ENCODE measurements around the gene ZNF576. TPM values are rescaled to one million over a fixed set of nuclear protein-coding genes. Genes with fewer than 3 reads are reported as not detected.
"Not testable (repeated sequence)": the region's sequence is repeated elsewhere in the genome, so short reads cannot be mapped to it uniquely, and the experiment has no call there.

ZNF576 gene
- total RNA-seq, 1 donor from 2014 or later: 13.8 TPM

DNA sequence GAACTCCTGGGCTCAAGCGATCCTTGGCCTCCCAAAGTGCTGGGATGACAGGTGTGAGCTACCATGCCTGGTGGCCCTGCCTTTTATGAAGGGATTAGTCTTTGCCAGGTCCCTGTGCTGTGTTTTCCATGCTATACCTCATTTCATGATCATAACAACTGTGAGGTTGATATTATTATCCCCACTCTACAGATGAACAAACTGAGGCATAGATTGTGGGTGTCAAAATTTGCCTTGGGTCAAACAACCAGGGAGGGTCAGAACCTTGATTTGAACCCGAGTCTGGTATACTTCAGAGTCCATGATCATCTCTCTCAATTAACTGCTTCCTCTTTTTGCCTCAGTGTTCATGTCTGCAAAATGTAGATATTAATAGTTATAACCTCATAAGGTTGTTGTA lies 13.9 kb upstream of the ZNF576 start:
- H3K9me3 ChIP-seq (ENCODE audit: insufficient read depth, low read depth, low read length): no peaks in the 10 kb centered on the region
- H3K79me2 ChIP-seq (ENCODE audit: insufficient read depth, low read length): peaks cover 6% of the 10 kb centered on the region
- no peak overlapping the region for H3K9ac ChIP-seq (ENCODE audit: low read length)
- peaks cover 15% of the 10 kb centered on the region for H4K20me1 ChIP-seq (ENCODE audit: insufficient read depth, low read length)
- TF ChIP-seq, protein P1, sequence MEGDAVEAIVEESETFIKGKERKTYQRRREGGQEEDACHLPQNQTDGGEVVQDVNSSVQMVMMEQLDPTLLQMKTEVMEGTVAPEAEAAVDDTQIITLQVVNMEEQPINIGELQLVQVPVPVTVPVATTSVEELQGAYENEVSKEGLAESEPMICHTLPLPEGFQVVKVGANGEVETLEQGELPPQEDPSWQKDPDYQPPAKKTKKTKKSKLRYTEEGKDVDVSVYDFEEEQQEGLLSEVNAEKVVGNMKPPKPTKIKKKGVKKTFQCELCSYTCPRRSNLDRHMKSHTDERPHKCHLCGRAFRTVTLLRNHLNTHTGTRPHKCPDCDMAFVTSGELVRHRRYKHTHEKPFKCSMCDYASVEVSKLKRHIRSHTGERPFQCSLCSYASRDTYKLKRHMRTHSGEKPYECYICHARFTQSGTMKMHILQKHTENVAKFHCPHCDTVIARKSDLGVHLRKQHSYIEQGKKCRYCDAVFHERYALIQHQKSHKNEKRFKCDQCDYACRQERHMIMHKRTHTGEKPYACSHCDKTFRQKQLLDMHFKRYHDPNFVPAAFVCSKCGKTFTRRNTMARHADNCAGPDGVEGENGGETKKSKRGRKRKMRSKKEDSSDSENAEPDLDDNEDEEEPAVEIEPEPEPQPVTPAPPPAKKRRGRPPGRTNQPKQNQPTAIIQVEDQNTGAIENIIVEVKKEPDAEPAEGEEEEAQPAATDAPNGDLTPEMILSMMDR (IDR thresholded peaks at IDR 0.05; ENCODE audit: insufficient read depth, low read depth, low read length): no peak
- no peak for TF ChIP-seq EZH2 (IDR thresholded peaks at IDR 0.05; ENCODE audit: insufficient read depth, low read length)
- H3K27ac ChIP-seq (ENCODE audit: low read depth, low read length): no peak overlapping the region
- Mint-ChIP-seq H3K4me3 (ENCODE audit: unreplicated experiment) (no peak overlapping the region), H3K27ac (ENCODE audit: unreplicated experiment) (no peak overlapping the region), H3K9me3 (ENCODE audit: unreplicated experiment) (no peaks in the 10 kb centered on the region), H3K4me1 (ENCODE audit: low read depth, unreplicated experiment) (peaks cover 2% of the 10 kb centered on the region), H3K27me3 (ENCODE audit: low read depth, unreplicated experiment) (peaks cover 13% of the 10 kb centered on the region), H3K36me3 (ENCODE audit: low read depth, unreplicated experiment) (peaks cover 13% of the 10 kb centered on the region)
- FAIRE-seq: no peak
- H3K36me3 ChIP-seq (ENCODE audit: insufficient read depth, low read length): peaks cover 8% of the 10 kb centered on the region
- DNase-seq (ENCODE audit: low read depth): no peak
- H2AFZ ChIP-seq (ENCODE audit: low read depth, low read length): no peak overlapping the region
- no peak overlapping the region for H3K4me2 ChIP-seq (ENCODE audit: low read length)
- H3K27me3 ChIP-seq (ENCODE audit: insufficient read depth, low read length): no peaks in the 10 kb centered on the region
- no peak overlapping the region for H3K4me3 ChIP-seq (ENCODE audit: insufficient read depth, low read depth, low read length)
- peaks cover 4% of the 10 kb centered on the region for H3K4me1 ChIP-seq (ENCODE audit: insufficient read depth, low read length)

DNA sequence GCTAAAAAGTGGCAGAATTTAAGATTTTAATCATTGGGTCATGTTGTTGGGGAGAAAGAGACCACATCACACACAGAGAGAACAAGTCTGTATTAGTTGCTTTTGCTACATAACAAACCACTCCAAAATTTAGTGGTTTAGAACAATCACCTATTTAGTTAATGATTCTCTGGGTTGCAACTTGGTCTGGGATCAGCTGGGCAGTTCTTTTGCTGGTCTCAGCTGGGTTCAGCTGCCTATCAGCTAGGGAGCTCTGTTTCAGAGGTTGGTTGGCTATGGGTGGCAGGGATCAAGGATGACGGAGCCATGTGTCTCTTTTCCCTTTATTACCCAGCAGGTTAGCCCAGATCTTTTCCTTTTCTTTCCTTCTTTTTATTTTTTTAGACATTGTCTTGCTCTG lies 11.9 kb upstream of the ZNF576 start:
- FAIRE-seq (no peak), DNase-seq (ENCODE audit: low read depth) (no peak)
- Mint-ChIP-seq H3K4me3 (ENCODE audit: unreplicated experiment) (no peak overlapping the region), H3K9me3 (ENCODE audit: unreplicated experiment) (no peaks in the 10 kb centered on the region), H3K36me3 (ENCODE audit: low read depth, unreplicated experiment) (peaks cover 11% of the 10 kb centered on the region), H3K27me3 (ENCODE audit: low read depth, unreplicated experiment) (peaks cover 5% of the 10 kb centered on the region), H3K4me1 (ENCODE audit: low read depth, unreplicated experiment) (peaks cover 2% of the 10 kb centered on the region), H3K27ac (ENCODE audit: unreplicated experiment) (no peak overlapping the region)
- Histone ChIP-seq H3K4me1 (ENCODE audit: insufficient read depth, low read length) (peaks cover 4% of the 10 kb centered on the region), H3K4me2 (ENCODE audit: low read length) (no peak overlapping the region), H3K79me2 (ENCODE audit: insufficient read depth, low read length) (peaks cover 11% of the 10 kb centered on the region), H3K9ac (ENCODE audit: low read length) (no peak overlapping the region), H3K4me3 (ENCODE audit: insufficient read depth, low read depth, low read length) (no peak overlapping the region), H3K36me3 (ENCODE audit: insufficient read depth, low read length) (peaks cover 11% of the 10 kb centered on the region), H4K20me1 (ENCODE audit: insufficient read depth, low read length) (peaks cover 22% of the 10 kb centered on the region), H3K9me3 (ENCODE audit: insufficient read depth, low read depth, low read length) (no peaks in the 10 kb centered on the region), H3K27me3 (ENCODE audit: insufficient read depth, low read length) (no peaks in the 10 kb centered on the region), H3K27ac (ENCODE audit: low read depth, low read length) (no peak overlapping the region), H2AFZ (ENCODE audit: low read depth, low read length) (no peak overlapping the region)
- TF ChIP-seq, protein P1 (IDR thresholded peaks at IDR 0.05; ENCODE audit: insufficient read depth, low read depth, low read length): no peak
- no peak for TF ChIP-seq EZH2 (IDR thresholded peaks at IDR 0.05; ENCODE audit: insufficient read depth, low read length)

DNA sequence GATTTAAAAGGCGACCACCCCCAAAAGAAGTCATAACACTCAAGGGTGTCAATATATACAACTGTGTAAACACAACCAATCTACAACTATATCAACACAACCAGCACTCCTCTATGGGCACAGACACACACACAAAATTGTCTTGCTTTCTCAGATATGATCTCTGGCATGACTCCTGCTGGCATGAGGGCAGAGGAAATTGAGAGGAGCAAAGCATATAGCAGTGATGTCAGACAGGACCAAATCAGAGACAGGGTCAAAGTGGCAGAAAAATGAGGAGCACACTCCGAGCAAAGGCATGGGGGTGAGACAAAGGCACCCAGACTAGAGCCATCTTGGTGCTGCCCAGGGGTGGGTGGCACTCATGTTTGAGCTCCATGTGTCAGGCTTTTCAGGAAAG lies 10.0 kb upstream of the ZNF576 start:
- Histone ChIP-seq H3K9me3 (ENCODE audit: insufficient read depth, low read depth, low read length) (no peaks in the 10 kb centered on the region), H3K4me1 (ENCODE audit: insufficient read depth, low read length) (no peaks in the 10 kb centered on the region), H3K27me3 (ENCODE audit: insufficient read depth, low read length) (no peaks in the 10 kb centered on the region), H3K79me2 (ENCODE audit: insufficient read depth, low read length) (peaks cover 17% of the 10 kb centered on the region), H2AFZ (ENCODE audit: low read depth, low read length) (no peak overlapping the region), H4K20me1 (ENCODE audit: insufficient read depth, low read length) (peaks cover 41% of the 10 kb centered on the region), H3K36me3 (ENCODE audit: insufficient read depth, low read length) (peaks cover 15% of the 10 kb centered on the region), H3K27ac (ENCODE audit: low read depth, low read length) (no peak overlapping the region), H3K4me2 (ENCODE audit: low read length) (no peak overlapping the region), H3K9ac (ENCODE audit: low read length) (no peak overlapping the region), H3K4me3 (ENCODE audit: insufficient read depth, low read depth, low read length) (no peak overlapping the region)
- Mint-ChIP-seq H3K4me1 (ENCODE audit: low read depth, unreplicated experiment) (peaks cover 2% of the 10 kb centered on the region), H3K27ac (ENCODE audit: unreplicated experiment) (no peak overlapping the region), H3K9me3 (ENCODE audit: unreplicated experiment) (no peaks in the 10 kb centered on the region), H3K36me3 (ENCODE audit: low read depth, unreplicated experiment) (peaks cover 14% of the 10 kb centered on the region), H3K4me3 (ENCODE audit: unreplicated experiment) (no peak overlapping the region), H3K27me3 (ENCODE audit: low read depth, unreplicated experiment) (no peaks in the 10 kb centered on the region)
- FAIRE-seq (no peak), DNase-seq (ENCODE audit: low read depth) (no peak)
- TF ChIP-seq, protein P1 (IDR thresholded peaks at IDR 0.05; ENCODE audit: insufficient read depth, low read depth, low read length): no peak
- TF ChIP-seq EZH2 (IDR thresholded peaks at IDR 0.05; ENCODE audit: insufficient read depth, low read length): no peak

DNA sequence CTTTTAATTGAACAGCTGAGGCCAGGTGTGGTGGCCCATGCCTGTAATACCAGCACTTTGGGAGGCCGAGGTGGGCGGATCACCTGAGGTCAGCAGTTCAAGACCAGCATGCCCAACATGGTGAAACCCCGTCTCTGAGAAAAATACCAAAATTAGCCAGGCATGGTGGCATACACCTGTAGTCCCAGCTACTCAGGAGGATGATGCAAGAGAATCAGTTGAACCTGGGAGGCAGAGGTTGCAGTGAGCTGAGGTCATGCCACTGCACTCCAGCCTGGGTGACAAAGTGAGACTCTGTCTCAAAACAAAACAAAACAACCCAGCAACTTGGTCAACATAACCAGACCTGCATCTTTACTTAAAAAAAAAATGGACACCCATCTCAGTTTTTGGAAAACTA lies 9.4 kb upstream of the ZNF576 start:
- not testable (repeated sequence) for H3K9me3 ChIP-seq (ENCODE audit: insufficient read depth, low read depth, low read length); H3K9ac ChIP-seq (ENCODE audit: low read length); H3K4me1 ChIP-seq (ENCODE audit: insufficient read depth, low read length); H3K27me3 ChIP-seq (ENCODE audit: insufficient read depth, low read length); H3K9me3 Mint-ChIP-seq (ENCODE audit: unreplicated experiment); H2AFZ ChIP-seq (ENCODE audit: low read depth, low read length); H3K27me3 Mint-ChIP-seq (ENCODE audit: low read depth, unreplicated experiment); H3K27ac Mint-ChIP-seq (ENCODE audit: unreplicated experiment); H3K4me1 Mint-ChIP-seq (ENCODE audit: low read depth, unreplicated experiment); FAIRE-seq; H3K4me2 ChIP-seq (ENCODE audit: low read length); H3K27ac ChIP-seq (ENCODE audit: low read depth, low read length); H3K4me3 ChIP-seq (ENCODE audit: insufficient read depth, low read depth, low read length); H3K4me3 Mint-ChIP-seq (ENCODE audit: unreplicated experiment); DNase-seq (ENCODE audit: low read depth)
- peaks cover 42% of the 10 kb centered on the region for H4K20me1 ChIP-seq (ENCODE audit: insufficient read depth, low read length)
- peaks cover 14% of the 10 kb centered on the region for H3K36me3 Mint-ChIP-seq (ENCODE audit: low read depth, unreplicated experiment)
- peaks cover 15% of the 10 kb centered on the region for H3K36me3 ChIP-seq (ENCODE audit: insufficient read depth, low read length)
- H3K79me2 ChIP-seq (ENCODE audit: insufficient read depth, low read length): peaks cover 20% of the 10 kb centered on the region
